H1 (cell line): Measurements from ENCODE around the gene SRCIN1. TPM values are rescaled to one million over a fixed set of nuclear protein-coding genes. Genes with fewer than 3 reads are reported as not detected.

Experiments used
- ASH2L ChIP-seq: fragments of 200-600, 300-600 bp; sonication (generic); IDR thresholded peaks from one replicate; pipeline ENCODE4 v1.7.1; 2017; ENCODE audit warnings: low read length
- BCL11A ChIP-seq, 2 experiments: IDR thresholded peaks; one replicate each; pipeline ENCODE4 v1.6.1; 2011; ENCODE audit warnings: low read depth in 2 of 2, low read length in 2 of 2, mild to moderate bottlenecking in 2 of 2
- CHD7 ChIP-seq: fragments of 300-600 bp; sonication (generic); IDR thresholded peaks from 2 replicates; pipeline ENCODE4 v1.7.1; 2012; ENCODE audit warnings: low read length, moderate library complexity, mild to moderate bottlenecking, inconsistent platforms; ENCODE audit not compliant: insufficient replicate concordance
- FOSL1 ChIP-seq: IDR thresholded peaks from 2 replicates; pipeline ENCODE4 v1.6.1; 2011; ENCODE audit warnings: mild to moderate bottlenecking, low read depth, low read length, moderate library complexity; ENCODE audit not compliant: insufficient read depth
- KDM5A ChIP-seq: fragments of 200-600 bp; IDR thresholded peaks from 2 replicates; pipeline ENCODE4 v1.7.1; 2012; ENCODE audit warnings: mild to moderate bottlenecking, low read length, inconsistent platforms, mixed read lengths
- NANOG ChIP-seq: IDR thresholded peaks from 2 replicates; pipeline ENCODE4 v1.6.1; 2011; ENCODE audit warnings: low read length, low read depth, mild to moderate bottlenecking, inconsistent platforms; ENCODE audit not compliant: insufficient read depth, poor library complexity, severe bottlenecking
- RBBP5 ChIP-seq: IDR thresholded peaks from 2 replicates; pipeline ENCODE4 v1.7.1; 2012; ENCODE audit warnings: low read depth, mild to moderate bottlenecking, inconsistent platforms, low read length, moderate library complexity, borderline replicate concordance
- SIRT6 ChIP-seq: IDR thresholded peaks from one replicate; pipeline ENCODE4 v1.7.1; 2012; ENCODE audit warnings: low read length, inconsistent platforms
- TAF1 ChIP-seq: IDR thresholded peaks from 2 replicates; pipeline ENCODE4 v1.6.1; 2011; ENCODE audit warnings: mild to moderate bottlenecking, low read depth, low read length
- TBP ChIP-seq: IDR thresholded peaks from 2 replicates; pipeline ENCODE4 v1.6.1; 2011; ENCODE audit warnings: low read depth, low read length, improper control_type of control experiment
- YY1 ChIP-seq: IDR thresholded peaks from 2 replicates; pipeline ENCODE4 v1.6.1; 2011; ENCODE audit warnings: low read depth, mild to moderate bottlenecking, low read length
- polyA plus RNA-seq, 7 experiments: library from polyadenylated mRNA; depleted of rRNA in 3 of 7; stranded (reverse) in 5 of 7; unstranded in 2 of 7; fragments of >200 nt in 5 of 7; fragments of 200-250 nt in 2 of 7; gene quantifications; 1 replicate in 5 of 7; 2 replicates in 1 of 7; 4 replicates in 1 of 7; pipeline versions ENCODE4 v1.2.1 to v1.2.3, GENCODE V29; 2011 to 2013; ENCODE audit warnings: missing spikeins in 2 of 7, mixed read lengths in 2 of 7
- total RNA-seq: library from RNA; stranded (reverse); fragmentation: NEBNext Ultra II Directional; extraction: Animal tissue kit (Norgen Biotek cat#: 25700); gene quantifications from 2 replicates; pipeline ENCODE4 v1.2.1, GENCODE V29; 2021

The SRCIN1 gene
- total and polyA plus RNA-seq, 2 of the 8 experiments (the other 6 are each of a cell fraction or from before 2014, with no cell fraction given), result 2.8 to 3.8 TPM

DNA sequence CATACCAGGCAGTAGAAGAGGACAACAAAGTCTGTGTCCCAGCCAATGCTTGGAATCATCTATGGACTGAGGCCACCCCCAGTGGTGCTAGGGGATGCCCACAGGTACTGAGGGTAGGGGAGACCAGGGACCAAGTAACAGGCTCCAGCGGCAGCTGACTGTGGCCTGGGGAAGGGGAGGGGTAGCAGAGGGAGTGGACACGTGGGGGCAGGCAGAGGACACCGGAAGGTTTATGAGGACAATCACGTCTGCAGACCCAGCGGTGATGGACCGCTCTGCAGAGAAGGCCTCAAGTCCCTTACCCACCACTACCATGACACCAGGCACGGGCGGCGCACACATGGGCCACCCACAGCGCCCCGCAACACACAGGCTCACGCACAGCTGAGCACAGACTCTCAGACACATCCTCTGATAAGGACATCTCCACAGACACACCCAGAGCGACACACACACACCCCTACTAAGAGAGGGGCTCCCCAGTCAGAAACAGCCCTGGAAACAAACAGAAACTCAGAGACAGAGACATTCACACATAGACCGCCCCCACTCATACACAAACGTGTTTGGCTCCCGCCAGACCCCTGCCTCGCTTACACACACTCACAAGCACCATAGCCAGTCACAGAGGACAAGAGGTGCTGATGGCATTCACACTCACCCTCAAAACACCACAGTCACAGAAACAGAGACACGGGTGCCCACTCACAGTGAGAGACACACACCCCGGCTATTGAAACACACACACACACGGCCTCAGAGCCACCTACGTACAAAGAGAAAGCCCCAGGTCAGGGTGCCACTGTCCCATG is 35.8 kb downstream of the SRCIN1 start (continued):
- no peak for TF ChIP-seq CHD7
- TF ChIP-seq RBBP5, result no peak
- TF ChIP-seq NANOG, result no peak
- no peak for TF ChIP-seq YY1
- no peak for TF ChIP-seq ASH2L
- TF ChIP-seq FOSL1, result no peak
- TF ChIP-seq TBP, result no peak
- TF ChIP-seq BCL11A (IDR thresholded peaks at IDR 0.05; ENCODE audit: low read depth in 2 of 2, low read length in 2 of 2), result no peak
- no peak for TF ChIP-seq SIRT6
- TF ChIP-seq KDM5A, result no peak
- TF ChIP-seq TAF1, result no peak
